GM21447 (cell line): ENCODE results near the gene CFAP20DC.
"Not testable (repeated sequence)": the region's sequence is repeated elsewhere in the genome, so short reads cannot be mapped to it uniquely, and the experiment has no call there.

Experiments
- ATAC-seq: cut with Tn5 transposase; IDR thresholded peaks from one replicate; pipeline ENCODE4 v1.9.1; 2021; ENCODE audit not compliant: unreplicated experiment

The CFAP20DC gene

GRCh38 chr3:58965865-58966264 lies 84.0 kb downstream of the CFAP20DC start:
- ATAC-seq: no peak

- ATAC-seq: no peak
Observed at GRCh38 chr3:58963928-58964503, 85.8 kb downstream of the CFAP20DC start.

- no peak for ATAC-seq
Observed at GRCh38 chr3:58962816-58963215, 87.0 kb downstream of the CFAP20DC start.

GRCh38 chr3:58962040-58962651 lies 87.7 kb downstream of the CFAP20DC start:
- no peak for ATAC-seq

GRCh38 chr3:58955308-58955707 lies 94.5 kb downstream of the CFAP20DC start:
- no peak for ATAC-seq

- ATAC-seq: no peak
Observed at GRCh38 chr3:58953288-58953687, 96.5 kb downstream of the CFAP20DC start.

GRCh38 chr3:58952128-58952917 lies 97.5 kb downstream of the CFAP20DC start:
- peak; percentile 80 for ATAC-seq

- ATAC-seq: no peak
Observed at GRCh38 chr3:58948018-58948417, 101.8 kb downstream of the CFAP20DC start.

- ATAC-seq: no peak
Observed at GRCh38 chr3:58946875-58947274, 103.0 kb downstream of the CFAP20DC start.

GRCh38 chr3:58938057-58938456 lies 111.8 kb downstream of the CFAP20DC start:
- no peak for ATAC-seq

GRCh38 chr3:58924578-58924977 lies 125.2 kb downstream of the CFAP20DC start:
- ATAC-seq: no peak

- no peak for ATAC-seq
Observed at GRCh38 chr3:58900386-58900785, 149.4 kb downstream of the CFAP20DC start.

GRCh38 chr3:58899953-58900298 lies 149.9 kb downstream of the CFAP20DC start:
- no peak for ATAC-seq

GRCh38 chr3:58899159-58899952 lies 150.5 kb downstream of the CFAP20DC start:
- peak; percentile 88 for ATAC-seq

GRCh38 chr3:58898513-58898912 lies 151.3 kb downstream of the CFAP20DC start:
- ATAC-seq: no peak

- no peak for ATAC-seq
Observed at GRCh38 chr3:58897646-58898045, 152.2 kb downstream of the CFAP20DC start.

GRCh38 chr3:58895678-58896077 lies 154.1 kb downstream of the CFAP20DC start:
- ATAC-seq: not testable (repeated sequence)

GRCh38 chr3:58892526-58892925 lies 157.3 kb downstream of the CFAP20DC start:
- not testable (repeated sequence) for ATAC-seq

GRCh38 chr3:58888087-58888486 lies 161.7 kb downstream of the CFAP20DC start:
- no peak for ATAC-seq

- no peak for ATAC-seq
Observed at GRCh38 chr3:58884453-58884852, 165.4 kb downstream of the CFAP20DC start.

GRCh38 chr3:58880182-58880581 lies 169.6 kb downstream of the CFAP20DC start:
- no peak for ATAC-seq
